Measurements from ENCODE around the gene NEUROD2. TPM values are rescaled to one million over a fixed set of nuclear protein-coding genes. Genes with fewer than 3 reads are reported as not detected.

NEUROD2 gene
- total RNA-seq, 4 donors from 2014 or later, result not detected

GRCh38 chr17:39621523-39622379 is 14.0 kb upstream of the NEUROD2 start:
- peaks cover 10 to 14% of the 10 kb centered on the region in 2 donors for H3K4me1 ChIP-seq
- intact Hi-C loops (cut with DNase I), result loop anchor here (2.0 to 10.0 kb wide), 4 partner anchors 43 to 243 kb away; partner anchors contain the start of genes IKZF3, TCAP and ZPBP2
- TF ChIP-seq POLR2A (IDR thresholded peaks at IDR 0.05) (no peak), CTCF (IDR thresholded peaks at IDR 0.05) (peak; percentile 93 to 100 (median 100))
- H3K27me3 ChIP-seq, result peaks cover 7% of the 10 kb centered on the region
- no peaks in the 10 kb centered on the region for H3K36me3 ChIP-seq
- H3K4me3 ChIP-seq (replicated peaks in 1 of 3), result no peak overlapping the region
- no peaks in the 10 kb centered on the region for H3K9me3 ChIP-seq
- DNase-seq, result peak; percentile 80 to 86
- 10 to 14% methylated on average over 20 to 24 of the region's 26 CpGs for WGBS, 2 donors
- H3K27ac ChIP-seq, result no peak overlapping the region

- no peak overlapping the region for H3K4me3 ChIP-seq (replicated peaks in 1 of 3)
- no peak for TF ChIP-seq CTCF (IDR thresholded peaks at IDR 0.05)
- no peak for TF ChIP-seq POLR2A (IDR thresholded peaks at IDR 0.05)
- 47 to 50% methylated on average over 1 of the region's 1 CpG for WGBS, 2 donors
Measured at GRCh38 chr17:39619786-39620101, 12.0 kb upstream of the NEUROD2 start.

GRCh38 chr17:39618956-39619785 is 11.5 kb upstream of the NEUROD2 start:
- WGBS, 2 donors, result 64 to 66% methylated on average over 9 to 12 of the region's 13 CpGs
- TF ChIP-seq POLR2A (IDR thresholded peaks at IDR 0.05) (no peak), CTCF (IDR thresholded peaks at IDR 0.05) (no peak)
- H3K9me3 ChIP-seq, result no peaks in the 10 kb centered on the region
- no peak overlapping the region for H3K4me3 ChIP-seq (replicated peaks in 1 of 3)
- H3K4me1 ChIP-seq, result peaks cover 7 to 10% of the 10 kb centered on the region in 2 donors
- no peaks in the 10 kb centered on the region for H3K36me3 ChIP-seq
- H3K27me3 ChIP-seq, result no peaks in the 10 kb centered on the region
- no peak for DNase-seq
- intact Hi-C loops (cut with DNase I), result no loop called here
- H3K27ac ChIP-seq, result no peak overlapping the region

More at GRCh38 chr17:39619786-39620101, 12.0 kb upstream of the NEUROD2 start:
- intact Hi-C loops (cut with DNase I), result loop anchor here (5.0 to 10.0 kb wide), 3 partner anchors 72 to 245 kb away; partner anchors contain the start of genes IKZF3 and ZPBP2
- Histone ChIP-seq H3K4me1 (peaks cover 7 to 10% of the 10 kb centered on the region in 2 donors), H3K27me3 (no peaks in the 10 kb centered on the region), H3K36me3 (no peaks in the 10 kb centered on the region), H3K27ac (no peak overlapping the region), H3K9me3 (no peaks in the 10 kb centered on the region)
- no peak for DNase-seq

GRCh38 chr17:39618246-39618913 is 10.7 kb upstream of the NEUROD2 start:
- H3K4me1 ChIP-seq, result peaks cover 7 to 10% of the 10 kb centered on the region in 2 donors
- WGBS, 2 donors, result 3 to 4% methylated on average over 33 of the region's 33 CpGs
- no peaks in the 10 kb centered on the region for H3K27me3 ChIP-seq
- no peak for TF ChIP-seq CTCF (IDR thresholded peaks at IDR 0.05)
- TF ChIP-seq POLR2A (IDR thresholded peaks at IDR 0.05), result no peak
- H3K27ac ChIP-seq, result peak overlapping the region; percentile 33 to 68 (median 34)
- peak overlapping the region in 1 of 3 donors; percentile 51 for H3K4me3 ChIP-seq (replicated peaks in 1 of 3)
- H3K36me3 ChIP-seq, result no peaks in the 10 kb centered on the region
- no peaks in the 10 kb centered on the region for H3K9me3 ChIP-seq
- peak; percentile 31 to 40 for DNase-seq
- intact Hi-C loops (cut with DNase I), result no loop called here

Data from thyroid gland (tissue), 4 donors.